CD4-positive, alpha-beta T cell treated with Interleukin-15 for 4 hours (primary cell): Measurements from ENCODE around the gene DLL1.
"Not testable (repeated sequence)": the region's sequence is repeated elsewhere in the genome, so short reads cannot be mapped to it uniquely, and the experiment has no call there.

ENCODE experiments used
- DNase-seq: peaks from one replicate; pipeline ENCODE4 v3.0.0-alpha.2; 2020; ENCODE audit warnings: low spot score

DLL1 gene

GRCh38 chr6:170290296-170291128 lies at the start of gene DLL1:
DLL1 (minus strand) TSS chr6:170291078; CDS start chr6:170290139, 939 bp downstream.
- DNase-seq, result peak; percentile 28

GRCh38 chr6:170335199-170335598 lies 44.3 kb upstream of the DLL1 start:
- DNase-seq, result not testable (repeated sequence)

DNA sequence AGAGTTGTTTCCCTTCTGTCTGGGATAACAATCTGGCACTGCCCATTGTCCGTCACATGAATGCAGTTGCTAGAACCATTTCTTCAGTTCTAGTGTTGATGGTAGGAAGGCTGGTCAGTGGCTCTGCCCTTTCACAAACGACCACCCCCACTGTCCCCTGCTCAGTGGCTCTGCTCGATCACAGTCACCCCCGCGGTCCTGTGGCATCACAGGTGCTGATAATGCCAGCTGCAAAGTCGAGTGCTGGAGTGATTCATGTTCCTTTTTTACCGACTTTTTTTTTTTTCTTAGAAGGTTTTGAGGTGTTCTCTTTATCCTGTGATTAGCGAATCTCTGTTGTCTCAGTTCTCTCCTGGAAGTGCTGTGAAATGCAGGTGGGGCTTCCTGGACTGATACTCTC lies 38.4 kb upstream of the DLL1 start:
- DNase-seq, result no peak

- no peak for DNase-seq
These were observed 26.8 kb upstream of the DLL1 start for GRCh38 chr6:170317718-170318117.

DNA sequence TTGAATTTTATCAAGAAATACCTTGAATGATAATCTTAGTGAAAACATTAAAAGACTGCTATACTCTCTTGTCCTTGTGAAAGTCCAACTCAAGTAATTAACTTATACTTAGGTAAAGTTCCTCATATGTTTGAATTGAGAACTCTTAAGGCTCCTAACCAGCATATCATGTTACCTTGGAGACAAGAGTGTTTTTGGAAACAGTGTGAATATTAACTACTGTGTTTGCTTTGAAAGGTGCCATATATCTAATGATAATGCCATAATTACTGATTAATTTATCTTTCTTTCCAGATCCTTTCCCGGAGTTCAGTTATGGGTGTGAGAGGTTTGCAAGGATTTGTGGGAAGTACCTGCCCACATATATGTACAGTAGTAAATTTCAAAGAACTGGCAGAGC lies 26.2 kb upstream of the DLL1 start:
- no peak for DNase-seq

- DNase-seq, result peak; percentile 24
These were observed 25.2 kb upstream of the DLL1 start for GRCh38 chr6:170316071-170316470.

DNA sequence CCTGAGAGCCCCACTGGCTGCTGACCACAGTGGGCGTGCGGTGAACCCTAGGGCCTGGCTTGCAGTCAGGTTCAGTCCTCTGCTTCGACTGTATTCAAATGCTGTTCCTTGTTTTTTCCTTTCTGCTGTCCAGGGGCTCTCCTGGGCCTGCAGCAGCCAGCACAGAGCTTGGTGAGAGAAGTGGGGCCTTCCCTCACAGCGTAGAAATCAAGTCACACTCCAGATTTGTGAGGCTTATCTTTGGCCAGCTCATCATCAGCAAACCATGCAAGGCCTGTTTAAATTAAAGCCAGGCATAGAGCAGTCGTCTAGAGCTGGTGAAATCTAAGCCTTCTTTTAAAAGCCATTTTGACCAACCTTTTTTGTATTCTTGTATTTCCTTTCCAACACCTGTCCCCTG lies 24.1 kb upstream of the DLL1 start:
- DNase-seq, result no peak

DNA sequence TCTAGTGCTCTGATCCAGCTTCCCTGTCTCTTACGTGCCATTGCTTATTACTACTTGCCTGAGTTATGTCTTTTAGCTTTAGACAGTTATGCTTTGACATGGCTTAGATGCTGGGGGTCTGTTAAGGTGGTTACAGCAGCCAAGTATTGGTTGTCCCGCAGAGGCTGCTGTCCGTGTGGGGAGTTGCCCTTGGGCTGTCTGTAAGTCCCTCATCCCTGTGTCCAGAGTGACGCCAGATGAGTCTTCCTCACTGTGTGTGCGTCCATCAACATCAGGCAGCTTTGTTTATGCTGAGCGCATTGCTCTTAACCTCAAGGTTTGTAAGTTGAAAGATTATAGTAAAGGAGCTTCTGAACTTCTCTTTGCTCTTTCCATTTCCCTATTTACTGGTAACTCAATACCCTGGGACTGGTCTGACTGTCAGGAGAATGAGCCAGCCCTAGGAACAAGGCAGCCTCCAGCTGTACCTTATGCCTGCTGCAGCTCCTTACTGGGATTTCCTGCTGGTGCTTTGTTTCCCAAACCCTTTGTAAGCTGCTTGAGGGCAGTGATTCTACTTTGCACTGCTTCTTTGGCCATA lies 22.9 kb upstream of the DLL1 start:
- DNase-seq, result no peak

- DNase-seq, result no peak
These were observed 22.0 kb upstream of the DLL1 start for GRCh38 chr6:170312876-170313275.

DNA sequence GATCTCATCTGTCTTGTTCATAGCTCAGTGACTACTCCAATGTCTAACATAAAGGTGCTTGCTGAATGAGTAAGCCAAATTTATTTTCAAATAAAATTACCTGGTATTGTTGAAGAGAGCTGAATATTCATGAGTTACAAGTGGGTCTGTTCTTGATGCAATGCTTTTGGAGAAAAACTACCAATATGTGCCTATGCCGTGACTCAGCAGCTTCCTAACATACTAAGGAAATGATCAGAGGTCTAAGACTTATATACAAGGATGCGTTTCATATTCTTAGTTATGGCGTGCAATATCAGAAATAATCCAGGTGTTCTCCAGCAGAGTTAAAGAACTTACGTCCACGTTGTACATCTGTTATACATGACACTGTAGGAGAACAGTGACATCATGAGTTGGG lies 20.8 kb upstream of the DLL1 start:
- DNase-seq, result no peak

GRCh38 chr6:170308761-170309160 lies 17.9 kb upstream of the DLL1 start:
- no peak for DNase-seq

DNA sequence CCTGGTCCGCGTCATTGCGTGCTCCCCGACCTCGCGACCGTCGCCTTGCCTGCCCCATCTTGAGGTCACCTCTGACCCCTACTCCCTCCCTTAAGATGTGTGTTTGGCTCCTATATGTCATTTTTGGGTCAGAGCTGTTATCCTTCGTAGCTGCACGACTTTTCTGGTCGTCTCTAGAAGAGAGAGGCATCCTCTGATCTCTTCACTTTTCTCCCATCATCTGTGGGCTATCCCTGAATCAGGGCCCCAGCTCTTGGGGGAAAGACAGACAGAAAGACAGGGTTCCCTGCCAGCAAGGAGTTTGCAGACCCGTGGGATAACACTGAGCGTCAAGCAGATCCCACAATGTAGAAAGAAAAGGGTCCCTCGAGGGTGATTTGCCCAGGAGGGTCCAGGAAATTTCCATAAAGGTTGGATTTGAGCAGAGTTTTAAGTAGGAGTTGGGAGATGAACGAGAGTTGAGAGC lies 16.2 kb upstream of the DLL1 start:
- no peak for DNase-seq

- DNase-seq, result peak; percentile 96
These were observed 15.6 kb upstream of the DLL1 start, which contains the start of gene FAM120B for GRCh38 chr6:170306324-170307079. FAM120B (plus strand) TSS chr6:170306758; CDS start chr6:170317391, 10,633 bp downstream.

DNA sequence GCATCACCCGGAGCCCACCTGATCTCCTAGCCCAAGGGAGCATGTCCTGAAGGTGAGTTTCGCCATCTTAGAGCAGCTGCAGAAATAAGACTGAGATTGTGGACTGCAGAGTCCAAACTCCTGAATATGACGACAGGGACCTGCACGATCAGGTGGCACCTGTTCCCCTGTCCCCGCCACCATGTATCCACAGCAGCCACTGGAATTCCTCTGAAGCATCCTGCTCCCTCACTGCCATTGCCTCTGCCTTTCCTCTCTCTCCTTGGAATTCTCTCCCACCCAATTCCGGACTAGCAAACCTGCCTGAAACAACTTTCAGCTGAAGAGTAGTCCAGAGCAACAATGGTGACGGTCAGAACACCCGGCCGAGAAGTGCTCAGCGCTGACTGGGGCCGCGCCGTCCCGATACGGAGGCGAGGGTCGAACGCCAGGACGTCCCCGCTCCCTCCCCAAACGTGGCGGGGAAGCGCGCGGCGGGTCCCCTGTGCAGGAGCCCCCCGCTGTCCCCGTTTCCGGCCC lies 15.0 kb upstream of the DLL1 start:
- DNase-seq, result no peak

DNA sequence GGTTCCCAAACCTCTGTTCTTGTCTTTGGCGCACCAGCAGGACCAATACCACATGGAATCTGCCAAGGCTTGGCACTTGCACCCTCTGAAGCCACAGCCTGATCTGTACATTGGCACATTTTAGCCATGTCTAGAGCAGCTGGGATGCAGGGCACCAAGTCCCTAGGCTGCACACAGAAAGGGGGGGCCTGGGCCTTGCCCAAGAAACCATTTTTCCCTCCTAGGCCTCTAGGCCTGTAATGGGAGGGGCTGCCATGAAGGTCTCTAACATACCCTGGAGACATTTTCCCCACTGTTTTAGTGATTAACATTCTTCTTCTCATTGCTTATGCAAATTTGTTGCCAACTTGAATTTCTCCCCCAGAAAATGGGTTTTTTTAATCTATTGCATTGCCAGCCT lies 10.3 kb upstream of the DLL1 start:
- DNase-seq, result no peak

DNA sequence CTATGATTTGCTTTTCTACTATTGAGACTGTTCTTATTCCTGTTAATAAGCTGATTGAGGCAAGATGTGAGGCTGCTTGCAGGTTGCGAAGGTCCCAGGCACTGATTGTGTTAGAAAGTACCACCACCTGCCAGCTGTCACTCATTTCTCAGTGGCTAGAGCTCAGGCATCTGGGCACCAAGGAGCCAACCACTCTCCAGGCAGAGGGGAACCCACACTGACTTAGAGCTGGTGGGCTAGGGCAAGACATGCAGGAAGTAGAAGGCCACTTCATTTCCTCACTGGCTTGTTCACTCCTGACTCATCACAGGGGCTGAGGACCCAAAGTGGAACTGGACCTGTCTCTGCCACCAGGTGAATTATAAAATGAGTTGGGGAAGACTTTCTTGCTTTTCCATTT lies 7.8 kb upstream of the DLL1 start:
- no peak for DNase-seq

DNA sequence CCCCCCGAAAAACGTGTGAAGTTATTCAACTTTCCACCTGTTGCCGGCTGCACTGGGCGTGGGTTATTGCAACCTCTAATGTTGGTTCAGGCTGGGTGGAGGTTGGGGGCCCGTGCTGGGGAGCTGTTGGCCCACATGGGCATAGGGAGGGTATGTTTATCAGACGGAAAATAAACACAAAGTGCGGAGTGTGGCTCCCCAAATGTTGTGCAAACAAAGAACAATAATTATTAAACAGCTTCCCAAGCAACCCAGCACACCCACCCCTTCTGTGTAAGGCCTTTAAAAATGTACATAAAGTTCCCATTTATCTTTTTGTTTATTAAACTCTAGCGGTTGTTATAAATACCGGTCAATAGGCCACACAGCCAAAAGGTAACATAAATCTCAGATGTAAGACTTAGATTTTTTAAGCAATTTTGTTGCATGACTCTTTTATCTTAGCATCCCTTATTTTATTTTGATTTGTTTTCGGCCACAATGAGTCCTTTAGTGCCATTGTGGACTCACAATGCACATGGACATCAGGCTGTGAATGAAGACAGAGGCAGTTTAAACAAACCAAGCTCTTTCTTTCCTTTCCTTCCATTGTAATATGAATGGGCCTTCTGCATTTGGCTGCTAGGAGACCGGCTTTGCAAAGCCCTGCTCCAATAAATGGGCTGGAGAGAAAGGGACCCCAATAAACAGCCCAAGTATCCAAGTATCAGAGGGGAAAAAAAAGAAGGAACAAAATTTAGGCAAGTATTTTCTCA lies 6.9 kb upstream of the DLL1 start:
- DNase-seq, result no peak

DNA sequence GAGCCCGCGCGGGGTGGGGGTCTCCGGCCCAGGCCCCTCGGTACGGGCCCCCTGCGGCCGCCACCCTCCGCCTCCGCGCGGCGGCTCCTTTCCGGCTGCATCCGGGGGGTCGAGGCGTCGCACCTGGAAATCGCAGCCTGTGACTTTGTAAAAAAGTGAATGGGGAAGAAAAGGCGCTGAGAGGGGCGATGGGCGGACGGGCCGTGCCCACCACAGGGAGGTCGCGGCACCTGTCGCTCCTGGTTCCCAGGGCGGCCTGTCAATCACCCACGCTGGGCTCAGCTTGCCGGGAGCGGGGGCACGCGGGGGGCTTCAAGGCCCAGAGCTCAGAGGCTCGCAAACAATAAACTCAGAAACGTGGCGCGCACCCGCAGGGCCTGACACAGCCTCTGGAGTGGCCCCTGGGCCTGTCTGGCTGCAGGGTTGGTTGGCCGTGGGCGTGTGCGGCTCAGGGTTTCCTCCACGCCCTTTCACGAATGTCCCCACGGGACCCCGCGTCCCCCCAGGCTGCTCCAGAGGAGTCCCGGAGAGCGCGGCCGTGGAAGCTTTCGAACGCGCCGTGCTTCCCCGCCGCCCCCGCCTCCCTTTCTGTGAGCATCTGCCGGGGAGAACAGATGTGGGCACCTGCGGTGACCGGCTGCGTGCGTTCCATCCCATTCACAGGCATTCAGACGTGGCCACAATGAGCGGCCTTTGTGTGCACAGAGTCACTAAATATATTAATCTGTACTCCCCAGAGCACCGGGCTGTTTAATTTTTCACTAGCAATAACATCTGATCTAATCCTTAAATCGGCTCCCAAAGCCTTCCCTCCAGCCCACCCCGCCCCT lies 6.1 kb upstream of the DLL1 start:
- DNase-seq, result no peak

- no peak for DNase-seq
These were observed 5.5 kb upstream of the DLL1 start for GRCh38 chr6:170296423-170296745.

- peak; percentile 28 for DNase-seq
These were observed 4.9 kb upstream of the DLL1 start for GRCh38 chr6:170295510-170296422.
